ENCODE measurements around the gene FAM168A.

DNA sequence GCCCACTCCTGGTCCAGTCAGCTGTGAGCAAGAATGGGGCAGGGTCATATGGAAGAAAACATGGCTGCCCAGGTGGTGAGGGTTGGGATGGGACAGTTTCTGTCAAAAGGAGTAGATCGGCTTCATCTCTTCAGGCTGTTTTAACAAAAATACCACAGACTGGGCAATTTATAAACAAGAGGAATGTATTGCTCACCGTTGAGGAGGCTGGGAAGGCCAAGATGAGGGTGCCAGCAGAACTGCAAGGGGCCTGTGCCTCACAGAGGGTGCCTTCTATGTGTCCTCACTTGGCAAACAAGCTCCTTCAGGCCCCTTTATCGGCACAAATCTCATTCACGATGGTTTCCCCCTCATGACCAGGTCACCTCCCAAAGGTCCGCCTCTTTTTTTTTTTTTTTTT, 239.8 kb downstream of the FAM168A start:
- no peak for TF ChIP-seq CTCF (IDR thresholded peaks at IDR 0.05)
- no peak for TF ChIP-seq POLR2A (IDR thresholded peaks at IDR 0.05)

Data from Peyer's patch (tissue), 4 donors.